NCI-H82 treated with DMSO at 0.1 percent for 48 hours (cell line): ENCODE measurements around the gene CD247.

ENCODE experiments used
- DNase-seq: peaks from one replicate; lab custom pipeline; 2025; ENCODE audit not compliant: unreplicated experiment; lab: John Stamatoyannopoulos, UW

CD247 gene

GRCh38 chr1:167418391-167418790 is 99.9 kb downstream of the CD247 start:
- DNase-seq = no peak

- no peak for DNase-seq
These were observed 101.8 kb downstream of the CD247 start for GRCh38 chr1:167416506-167416905.

- no peak for DNase-seq
These were observed 105.0 kb downstream of the CD247 start for GRCh38 chr1:167413328-167413727.

- DNase-seq = no peak
These were observed 105.4 kb downstream of the CD247 start for GRCh38 chr1:167412920-167413319.

- DNase-seq = no peak
These were observed 106.3 kb downstream of the CD247 start for GRCh38 chr1:167412072-167412471.

- no peak for DNase-seq
These were observed 109.1 kb downstream of the CD247 start for GRCh38 chr1:167409183-167409582.

- DNase-seq = no peak
These were observed 110.0 kb downstream of the CD247 start for GRCh38 chr1:167408355-167408754.

GRCh38 chr1:167404908-167405307 is 113.4 kb downstream of the CD247 start:
- no peak for DNase-seq

GRCh38 chr1:167404161-167404888 is 114.0 kb downstream of the CD247 start:
- no peak for DNase-seq

GRCh38 chr1:167401260-167401873 is 117.0 kb downstream of the CD247 start:
- DNase-seq = no peak

GRCh38 chr1:167400359-167400953 is 117.9 kb downstream of the CD247 start:
- no peak for DNase-seq

GRCh38 chr1:167392200-167392696 is 126.1 kb downstream of the CD247 start:
- DNase-seq = no peak

- no peak for DNase-seq
These were observed 129.4 kb downstream of the CD247 start for GRCh38 chr1:167388976-167389375.

- DNase-seq = no peak
These were observed 130.9 kb downstream of the CD247 start for GRCh38 chr1:167387251-167387910.
